Suprapubic skin (tissue), 4 donors: ENCODE measurements around the gene PIGW. TPM values are rescaled to one million over a fixed set of nuclear protein-coding genes. Genes with fewer than 3 reads are reported as not detected.

Experiments used
- DNase-seq, 2 donors: peaks; one replicate each; pipeline ENCODE4 v3.0.0-alpha.2; 2019; ENCODE audit warnings: low spot score in 2 of 2
- H3K27ac ChIP-seq: fragments of 200-600 bp; sonication (generic); one replicate; pipeline ENCODE4 v1.5.1; 2019
- H3K27me3 ChIP-seq: fragments of 200-600 bp; sonication (generic); one replicate; pipeline ENCODE4 v1.5.1; 2019
- H3K36me3 ChIP-seq: fragments of 200-600 bp; sonication (generic); one replicate; pipeline ENCODE4 v1.5.1; 2019
- H3K4me1 ChIP-seq: fragments of 200-600 bp; sonication (generic); one replicate; pipeline ENCODE4 v1.5.1; 2019
- H3K4me3 ChIP-seq: fragments of 200-600 bp; sonication (generic); one replicate; pipeline ENCODE4 v1.5.1; 2019; ENCODE audit warnings: mild to moderate bottlenecking
- H3K9me3 ChIP-seq: fragments of 200-600 bp; sonication (generic); one replicate; pipeline ENCODE4 v1.5.1; 2019
- EP300 ChIP-seq: sonication (generic); formaldehyde crosslinking; IDR thresholded peaks from one replicate; pipeline ENCODE4 v1.6.1; 2017; ENCODE audit warnings: antibody characterized with exemption
- POLR2A ChIP-seq, 2 donors: fragments of 450-650 bp; IDR thresholded peaks; one replicate each; pipeline ENCODE4 v1.6.1; 2017; ENCODE audit warnings: antibody characterized with exemption in 2 of 2, mild to moderate bottlenecking in 2 of 2, moderate library complexity in 2 of 2
- POLR2AphosphoS5 ChIP-seq, 3 donors: sonication (generic); formaldehyde crosslinking; IDR thresholded peaks; one replicate each; pipeline ENCODE4 v1.6.1; 2017; ENCODE audit warnings: antibody characterized with exemption in 3 of 3
- WGBS: methylation state at CpG from one replicate; pipeline ENCODE4 v1.1.5; 2018; 5-methylcytosine and 5-hydroxymethylcytosine counted together
- total RNA-seq, 4 donors: library from RNA; depleted of rRNA; stranded (reverse); fragments of >200 nt; gene quantifications; one replicate each; pipeline ENCODE4 v1.1.0, GENCODE V29; 2016
- TF ChIP-seq, protein P1 (sequence below), 2 donors: fragments of 200-600 bp in 1 of 2; fragments of 450-650 bp in 1 of 2; sonication (generic) in 1 of 2; IDR thresholded peaks; one replicate each; pipeline ENCODE4 v1.5.1; 2016 to 2019; ENCODE audit warnings: antibody characterized with exemption in 2 of 2, mild to moderate bottlenecking in 1 of 2, moderate library complexity in 1 of 2

PIGW gene
- total RNA-seq, 4 donors from 2014 or later, result 4.1 to 13.1 (median 9.0) TPM

GRCh38 chr17:36546418-36547093 lies 11.8 kb downstream of the PIGW start:
- WGBS, result 8% methylated on average over 7 of the region's 7 CpGs
- Histone ChIP-seq H3K4me3 (peak overlapping the region; percentile 82), H3K27ac (peak overlapping the region; percentile 97), H3K36me3 (no peaks in the 10 kb centered on the region), H3K27me3 (no peaks in the 10 kb centered on the region), H3K4me1 (peaks cover 62% of the 10 kb centered on the region), H3K9me3 (no peaks in the 10 kb centered on the region)
- no peak for DNase-seq
- TF ChIP-seq, protein P1, sequence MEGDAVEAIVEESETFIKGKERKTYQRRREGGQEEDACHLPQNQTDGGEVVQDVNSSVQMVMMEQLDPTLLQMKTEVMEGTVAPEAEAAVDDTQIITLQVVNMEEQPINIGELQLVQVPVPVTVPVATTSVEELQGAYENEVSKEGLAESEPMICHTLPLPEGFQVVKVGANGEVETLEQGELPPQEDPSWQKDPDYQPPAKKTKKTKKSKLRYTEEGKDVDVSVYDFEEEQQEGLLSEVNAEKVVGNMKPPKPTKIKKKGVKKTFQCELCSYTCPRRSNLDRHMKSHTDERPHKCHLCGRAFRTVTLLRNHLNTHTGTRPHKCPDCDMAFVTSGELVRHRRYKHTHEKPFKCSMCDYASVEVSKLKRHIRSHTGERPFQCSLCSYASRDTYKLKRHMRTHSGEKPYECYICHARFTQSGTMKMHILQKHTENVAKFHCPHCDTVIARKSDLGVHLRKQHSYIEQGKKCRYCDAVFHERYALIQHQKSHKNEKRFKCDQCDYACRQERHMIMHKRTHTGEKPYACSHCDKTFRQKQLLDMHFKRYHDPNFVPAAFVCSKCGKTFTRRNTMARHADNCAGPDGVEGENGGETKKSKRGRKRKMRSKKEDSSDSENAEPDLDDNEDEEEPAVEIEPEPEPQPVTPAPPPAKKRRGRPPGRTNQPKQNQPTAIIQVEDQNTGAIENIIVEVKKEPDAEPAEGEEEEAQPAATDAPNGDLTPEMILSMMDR (IDR thresholded peaks at IDR 0.05), result no peak
- TF ChIP-seq POLR2AphosphoS5 (IDR thresholded peaks at IDR 0.05) (no peak), EP300 (no peak), POLR2A (IDR thresholded peaks at IDR 0.05) (no peak)

GRCh38 chr17:36547776-36548175 lies 13.0 kb downstream of the PIGW start:
- no peak for DNase-seq
- Histone ChIP-seq H3K36me3 (no peaks in the 10 kb centered on the region), H3K27ac (no peak overlapping the region), H3K27me3 (no peaks in the 10 kb centered on the region), H3K4me3 (peak overlapping the region; percentile 82), H3K4me1 (peaks cover 65% of the 10 kb centered on the region), H3K9me3 (no peaks in the 10 kb centered on the region)
- TF ChIP-seq, protein P1 (IDR thresholded peaks at IDR 0.05), result no peak
- TF ChIP-seq EP300, result no peak
- TF ChIP-seq POLR2A (IDR thresholded peaks at IDR 0.05), result no peak
- TF ChIP-seq POLR2AphosphoS5 (IDR thresholded peaks at IDR 0.05), result no peak

DNA sequence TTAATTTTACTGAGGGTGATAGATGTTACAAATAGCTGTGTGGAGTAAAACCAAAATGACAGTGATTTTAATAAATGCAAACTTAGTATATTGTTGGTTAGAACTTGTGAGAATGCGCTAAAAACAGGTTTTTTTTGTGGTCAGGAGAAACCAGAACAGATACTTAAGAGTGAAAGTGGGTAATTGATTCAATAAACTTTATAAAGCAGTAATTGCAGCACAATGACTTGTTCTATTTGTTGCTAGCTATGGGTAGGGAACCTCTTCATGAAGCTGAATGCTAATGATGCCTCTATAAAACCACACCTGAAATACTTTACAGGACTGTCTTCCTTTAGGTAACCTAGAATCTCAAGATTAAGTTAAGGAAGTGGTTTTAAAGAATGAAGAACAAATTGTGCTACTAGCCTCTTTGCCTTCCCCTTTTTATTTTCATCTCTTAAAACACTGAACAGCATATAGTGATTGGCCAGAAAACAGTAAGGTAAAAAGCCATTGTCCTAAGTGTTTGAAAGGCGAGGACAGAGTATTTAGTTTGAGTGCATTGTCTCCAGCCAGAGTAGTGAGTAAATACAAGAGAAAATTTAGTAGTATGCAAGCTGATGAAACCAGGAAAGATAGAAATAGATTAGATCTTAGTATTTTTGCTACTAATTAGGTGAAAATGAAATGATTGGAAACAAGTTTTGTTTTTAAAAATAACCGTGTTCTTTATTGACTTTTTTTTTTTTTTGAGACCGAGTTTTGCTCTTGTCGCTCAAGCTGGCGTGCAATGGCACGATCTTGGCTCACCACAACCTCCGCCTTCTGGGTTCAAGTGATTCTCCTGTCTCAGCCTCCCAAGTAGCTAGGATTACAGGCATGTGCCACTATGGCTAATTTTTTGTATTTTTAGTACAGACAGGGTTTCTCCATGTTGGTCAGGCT lies 16.0 kb downstream of the PIGW start:
- peaks cover 72% of the 10 kb centered on the region for H3K4me1 ChIP-seq
- H3K27ac ChIP-seq, result no peak overlapping the region
- no peaks in the 10 kb centered on the region for H3K27me3 ChIP-seq

GRCh38 chr17:36553459-36553858 lies 18.7 kb downstream of the PIGW start:
- TF ChIP-seq POLR2AphosphoS5 (IDR thresholded peaks at IDR 0.05) (no peak), EP300 (no peak), POLR2A (IDR thresholded peaks at IDR 0.05) (no peak)
- TF ChIP-seq, protein P1 (IDR thresholded peaks at IDR 0.05), result no peak
- peaks cover 46% of the 10 kb centered on the region for H3K4me1 ChIP-seq
- no peak for DNase-seq

More for the DNA sequence above, 16.0 kb downstream of the PIGW start:
- H3K9me3 ChIP-seq, result no peaks in the 10 kb centered on the region
- no peak overlapping the region for H3K4me3 ChIP-seq
- no peak for DNase-seq
- peaks cover 5% of the 10 kb centered on the region for H3K36me3 ChIP-seq
- WGBS, result 82% methylated on average over 8 of the region's 8 CpGs
- TF ChIP-seq POLR2A (IDR thresholded peaks at IDR 0.05) (no peak), POLR2AphosphoS5 (IDR thresholded peaks at IDR 0.05) (no peak), EP300 (no peak)
- TF ChIP-seq, protein P1 (IDR thresholded peaks at IDR 0.05), result no peak

GRCh38 chr17:36566081-36566480 lies 31.3 kb downstream of the PIGW start:
- TF ChIP-seq POLR2A (IDR thresholded peaks at IDR 0.05) (no peak), EP300 (no peak), POLR2AphosphoS5 (IDR thresholded peaks at IDR 0.05) (no peak)
- TF ChIP-seq, protein P1 (IDR thresholded peaks at IDR 0.05), result no peak
- DNase-seq, result no peak
- no peaks in the 10 kb centered on the region for H3K4me1 ChIP-seq
- H3K27me3 ChIP-seq, result no peaks in the 10 kb centered on the region
- no peaks in the 10 kb centered on the region for H3K9me3 ChIP-seq
- peaks cover 85% of the 10 kb centered on the region for H3K36me3 ChIP-seq
- H3K27ac ChIP-seq, result no peak overlapping the region
- WGBS, result 95% methylated on average over 4 of the region's 4 CpGs
- H3K4me3 ChIP-seq, result no peak overlapping the region

More at GRCh38 chr17:36553459-36553858, 18.7 kb downstream of the PIGW start:
- Histone ChIP-seq H3K4me3 (no peak overlapping the region), H3K27me3 (no peaks in the 10 kb centered on the region), H3K9me3 (no peaks in the 10 kb centered on the region), H3K36me3 (peaks cover 31% of the 10 kb centered on the region), H3K27ac (no peak overlapping the region)
- 82% methylated on average over 3 of the region's 3 CpGs for WGBS
